GM19351 (cell line): ENCODE measurements around the gene RRH.
"Not testable (repeated sequence)": the region's sequence is repeated elsewhere in the genome, so short reads cannot be mapped to it uniquely, and the experiment has no call there.

Experiments used
- ATAC-seq: cut with Tn5 transposase; IDR thresholded peaks from one replicate; pipeline ENCODE4 v1.9.1; 2021; ENCODE audit warnings: mild to moderate bottlenecking, moderate library complexity; ENCODE audit not compliant: unreplicated experiment

Gene RRH, protein sequence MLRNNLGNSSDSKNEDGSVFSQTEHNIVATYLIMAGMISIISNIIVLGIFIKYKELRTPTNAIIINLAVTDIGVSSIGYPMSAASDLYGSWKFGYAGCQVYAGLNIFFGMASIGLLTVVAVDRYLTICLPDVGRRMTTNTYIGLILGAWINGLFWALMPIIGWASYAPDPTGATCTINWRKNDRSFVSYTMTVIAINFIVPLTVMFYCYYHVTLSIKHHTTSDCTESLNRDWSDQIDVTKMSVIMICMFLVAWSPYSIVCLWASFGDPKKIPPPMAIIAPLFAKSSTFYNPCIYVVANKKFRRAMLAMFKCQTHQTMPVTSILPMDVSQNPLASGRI

DNA sequence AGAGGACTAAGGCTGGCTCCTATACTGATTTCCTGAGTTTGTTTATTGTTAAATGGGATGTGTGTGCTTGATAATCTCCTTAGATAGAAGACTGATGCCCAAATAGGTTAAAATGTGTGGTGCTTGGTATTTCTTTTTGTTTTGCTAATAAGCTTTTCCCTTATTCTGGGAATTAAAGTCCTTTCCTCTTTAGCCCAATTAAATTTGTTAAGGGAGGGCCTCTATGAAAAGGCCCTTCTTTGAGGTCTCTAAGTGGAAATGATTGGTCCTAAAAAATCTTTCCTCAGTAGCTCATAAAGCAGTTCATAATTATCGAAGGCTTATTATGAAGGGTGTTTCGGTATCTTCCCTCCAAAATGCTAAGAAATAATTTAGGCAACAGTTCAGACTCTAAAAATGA is at the start of gene RRH:
Gene RRH (plus strand): TSS at position 301 of the 400 bp plus-strand sequence. CDS start 56 bp downstream, at position 357.
- no peak for ATAC-seq

DNA sequence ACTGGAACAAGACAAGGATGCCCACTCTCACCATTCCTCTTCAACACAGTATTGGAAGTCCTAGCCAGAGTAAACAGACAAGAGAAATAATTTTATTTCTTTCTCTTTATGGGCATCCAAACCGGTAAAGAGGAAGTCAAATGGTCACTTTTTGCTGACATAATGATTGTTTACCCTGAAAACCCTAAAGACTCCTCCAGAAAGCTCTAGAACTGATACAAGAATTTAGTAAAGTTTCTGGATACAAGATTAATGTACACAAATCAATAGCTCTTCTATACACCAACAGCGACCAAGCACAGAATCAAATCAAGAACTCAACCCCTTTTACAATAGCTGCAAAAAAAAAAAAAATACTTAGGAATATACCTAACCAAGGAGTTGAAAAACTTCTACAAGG is 45.7 kb upstream of the RRH start:
- not testable (repeated sequence) for ATAC-seq

DNA sequence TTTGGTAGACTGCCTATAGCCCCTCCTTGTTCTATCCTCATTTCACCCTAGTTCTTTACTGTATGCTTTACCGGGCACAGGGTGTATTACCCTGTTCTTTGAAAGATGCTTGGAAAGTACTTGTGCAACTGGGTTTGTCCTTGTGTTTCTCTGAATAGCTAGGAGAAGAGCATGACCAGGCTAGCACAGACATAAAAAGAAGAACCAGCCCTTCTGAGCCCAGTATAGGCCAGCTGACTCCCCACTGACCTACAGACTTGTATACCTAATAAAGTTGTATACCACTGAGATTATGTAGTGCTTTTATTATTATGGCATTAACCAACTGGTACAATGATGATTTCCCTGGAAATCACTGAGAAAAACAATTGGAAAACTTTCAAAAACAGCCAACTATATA is 40.9 kb upstream of the RRH start:
- no peak for ATAC-seq

DNA sequence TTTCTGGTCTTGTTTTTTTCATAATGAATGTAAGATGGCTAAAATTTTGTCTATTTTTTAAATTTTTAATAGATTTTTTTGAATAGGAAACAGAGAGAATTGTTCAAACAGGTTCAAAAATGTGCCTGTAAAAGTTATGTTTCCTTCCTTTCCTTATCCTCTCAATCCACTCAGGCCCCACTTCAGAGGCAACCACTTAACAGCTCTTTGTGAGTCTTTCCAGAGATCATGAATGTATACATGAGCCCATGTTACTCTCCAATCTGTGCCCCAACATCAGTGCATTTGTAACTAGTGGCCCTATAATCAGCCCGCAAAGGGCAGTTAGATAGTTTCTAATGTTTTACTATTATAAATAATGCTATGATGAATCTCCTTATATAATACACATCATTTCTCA is 40.0 kb upstream of the RRH start:
- no peak for ATAC-seq

DNA sequence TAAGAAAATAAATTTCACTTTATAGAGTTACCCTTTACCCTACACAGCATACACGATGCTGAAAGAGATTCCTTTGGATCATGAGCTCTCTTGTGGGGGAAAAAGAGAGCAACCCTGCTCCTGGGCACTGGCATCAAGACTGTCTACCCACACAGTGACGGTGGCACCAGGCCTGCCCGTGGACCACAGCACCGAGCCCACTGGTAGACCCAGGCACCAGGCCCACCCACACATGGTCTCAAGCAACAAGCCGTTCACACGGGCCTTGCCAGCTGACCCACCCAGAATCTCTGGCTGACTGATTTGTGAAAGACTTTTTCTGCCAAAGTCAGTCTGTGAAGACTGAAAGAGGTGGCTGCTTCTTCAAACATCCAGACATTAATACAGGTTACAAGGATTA is 32.7 kb upstream of the RRH start:
- ATAC-seq: no peak

DNA sequence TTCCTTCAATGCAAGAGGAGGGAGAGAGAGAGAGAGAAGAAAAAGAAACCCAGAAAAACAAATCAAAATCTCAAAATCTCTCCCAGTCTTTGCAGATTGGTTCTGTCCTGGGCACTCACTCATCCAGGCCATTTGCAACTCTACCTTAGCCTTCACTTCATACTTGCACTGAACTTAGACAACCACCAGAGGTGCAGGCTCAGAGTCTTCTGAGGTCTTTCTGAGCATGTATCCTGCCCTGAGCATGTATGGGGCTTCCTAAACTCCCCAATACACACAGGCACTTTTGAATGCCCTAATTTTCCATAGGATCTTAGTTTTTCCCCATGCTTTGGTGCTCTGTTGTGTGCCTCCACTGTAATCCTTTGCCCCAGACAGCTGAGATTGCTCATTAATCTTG is 28.9 kb upstream of the RRH start:
- no peak for ATAC-seq

DNA sequence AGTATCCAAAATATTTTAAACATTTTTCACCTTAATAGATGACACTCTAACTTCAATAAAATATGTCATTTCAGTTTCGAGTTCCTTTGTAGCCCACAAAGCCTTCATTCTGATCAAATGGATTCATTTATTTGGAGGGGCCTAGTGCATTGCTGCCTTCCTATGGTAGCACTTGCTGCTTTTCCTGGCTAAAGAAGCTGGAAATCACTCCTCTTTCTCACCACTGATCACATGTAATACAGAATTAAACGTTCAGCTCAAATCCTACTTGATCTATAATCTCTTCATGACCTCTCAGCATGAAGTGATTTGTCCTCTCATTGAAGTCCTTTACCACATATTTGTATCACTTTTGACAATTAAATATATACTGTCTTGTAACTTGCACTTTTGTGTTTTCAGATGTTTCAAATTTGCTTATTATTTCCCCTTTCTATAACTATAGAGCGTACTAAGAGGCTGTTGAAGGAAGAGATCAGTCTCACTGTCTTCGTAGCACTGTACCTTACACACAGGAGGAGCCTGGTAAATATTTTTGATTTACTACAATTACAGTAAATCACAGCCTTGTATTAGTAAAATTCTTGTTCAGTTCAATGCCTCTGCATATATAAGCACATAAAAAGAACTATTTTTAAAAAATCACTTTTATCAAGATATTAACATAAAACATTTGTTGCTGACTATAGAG is 26.5 kb upstream of the RRH start:
- ATAC-seq: no peak

DNA sequence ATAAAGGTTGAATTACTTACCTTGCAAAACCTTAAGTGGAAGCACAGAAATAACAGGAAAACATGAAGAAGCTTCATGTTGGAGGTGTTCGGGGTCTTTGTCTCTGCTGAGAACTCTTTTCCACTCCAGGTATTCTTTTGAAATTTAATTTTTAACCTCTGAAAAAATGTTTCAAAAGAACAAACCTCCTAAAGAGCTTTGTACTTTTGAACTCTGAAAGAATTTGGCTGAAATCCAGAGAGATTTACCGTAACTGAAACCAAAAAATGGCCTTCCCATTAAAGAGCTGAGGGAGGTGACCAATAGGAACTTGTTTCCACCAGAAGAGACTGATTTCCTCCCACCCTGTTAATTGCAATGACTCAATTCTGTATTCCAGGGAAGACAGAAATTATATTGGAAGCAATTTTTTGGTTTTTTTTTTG is 25.9 kb upstream of the RRH start, which contains the start of gene CFI:
Gene CFI (minus strand): TSS at position 105 of the 425 bp plus-strand sequence. CDS start 28 bp downstream, at position 77.
- ATAC-seq: no peak

DNA sequence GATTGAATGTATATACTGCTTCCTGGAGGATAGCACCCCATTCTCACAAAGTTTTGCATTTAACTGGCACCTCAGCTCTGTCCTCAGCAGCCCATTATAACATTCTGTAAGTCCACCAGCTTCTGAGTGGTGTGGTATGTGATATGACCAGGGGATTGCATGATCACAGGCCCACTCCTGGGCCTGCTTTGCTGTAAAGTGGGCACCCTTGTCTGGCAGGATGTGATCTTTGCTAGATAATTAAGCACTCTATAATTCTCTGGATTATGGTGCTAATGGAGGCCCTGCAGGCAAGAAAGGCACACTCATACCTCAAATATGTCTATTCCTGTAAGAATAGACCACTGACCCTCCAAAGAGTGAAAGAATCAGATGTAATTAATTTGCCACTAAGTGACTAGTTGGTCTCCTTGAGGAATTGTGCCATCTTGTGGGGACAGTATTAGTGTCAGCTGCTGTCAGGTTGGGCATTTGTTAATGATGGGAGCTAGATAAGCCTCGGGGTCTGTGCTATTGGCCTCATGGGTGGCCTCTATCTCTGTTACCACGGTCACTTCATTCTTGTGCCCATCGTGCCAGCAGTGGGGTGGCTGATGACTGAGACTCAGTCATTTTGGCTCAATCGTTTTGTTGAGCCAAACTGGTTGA is 23.7 kb upstream of the RRH start:
- peak; percentile 77 for ATAC-seq

DNA sequence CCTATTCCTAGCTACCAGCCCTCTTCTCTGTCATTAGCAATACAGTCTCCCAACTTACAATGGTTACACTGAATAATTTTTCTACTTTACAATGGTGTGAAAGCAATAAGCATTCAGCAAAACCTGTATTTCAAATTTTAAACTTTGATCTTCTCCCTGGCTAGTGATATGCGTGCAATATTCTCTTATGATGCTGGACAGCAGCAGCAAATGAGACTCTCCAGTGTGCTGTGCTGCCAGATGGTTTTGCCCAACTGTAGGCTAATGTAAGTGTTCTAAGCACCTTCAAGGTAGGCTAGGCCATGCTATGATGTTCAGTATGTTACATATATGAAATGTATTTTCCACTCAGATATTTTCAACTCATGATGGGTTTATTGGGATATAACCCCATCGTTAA is 18.1 kb upstream of the RRH start:
- ATAC-seq: no peak

DNA sequence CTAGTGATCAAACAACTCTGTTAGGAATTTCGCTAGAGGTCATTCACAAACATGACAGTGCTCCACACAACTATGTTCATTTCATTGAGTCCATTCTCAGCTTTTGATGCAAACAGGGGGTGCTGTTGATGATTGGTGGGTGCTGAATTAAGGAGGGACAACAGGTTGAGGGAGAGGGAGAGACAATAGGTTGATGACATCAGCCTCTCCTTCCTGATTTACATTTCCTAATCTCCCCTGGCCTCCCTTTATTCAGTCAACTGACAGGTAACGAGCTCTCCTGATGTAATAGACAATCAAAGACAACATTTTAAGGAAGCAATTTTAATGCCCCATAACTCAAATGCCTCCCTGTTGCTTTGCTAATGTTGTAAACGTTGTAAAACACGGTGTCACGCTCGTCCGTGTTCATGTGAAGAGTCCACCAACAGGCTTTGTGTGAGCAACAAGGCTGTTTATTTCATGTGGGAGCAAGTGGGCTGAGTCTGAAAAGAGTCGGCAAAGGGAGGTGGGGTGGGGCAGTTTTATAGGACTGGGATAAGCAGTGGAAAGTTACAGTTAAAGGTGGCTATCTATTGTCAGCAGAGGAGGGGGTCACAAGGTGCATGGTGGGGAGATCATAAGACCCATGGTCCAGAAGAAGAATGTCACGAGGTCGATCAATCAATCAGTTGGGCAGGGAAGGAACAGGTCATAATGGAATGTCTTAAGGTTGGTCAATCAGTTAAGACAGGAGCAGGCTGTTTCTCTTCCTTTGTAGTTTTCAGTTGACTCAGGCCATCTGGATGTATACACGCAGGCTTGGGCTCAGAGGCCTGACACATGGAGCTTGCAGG is 17.0 kb upstream of the RRH start:
- ATAC-seq: no peak

DNA sequence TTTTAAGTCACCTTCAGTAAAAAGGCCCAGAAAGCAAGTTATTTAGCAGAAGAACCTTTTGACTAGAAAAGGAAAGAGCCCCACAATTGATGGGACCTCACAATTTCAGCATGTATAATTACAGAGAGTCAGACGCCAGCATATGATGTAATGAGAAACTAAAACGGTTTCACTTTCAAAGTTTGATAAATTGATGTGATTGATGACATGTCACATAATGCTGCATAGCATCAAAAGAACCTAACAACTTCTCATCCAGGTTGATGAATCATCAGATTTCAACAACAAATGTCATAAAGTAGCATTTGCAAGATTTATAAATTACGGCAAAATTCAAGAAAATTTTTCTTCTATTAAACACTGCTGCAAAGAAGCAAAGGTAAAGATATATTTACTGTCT is 16.1 kb upstream of the RRH start:
- ATAC-seq: no peak

DNA sequence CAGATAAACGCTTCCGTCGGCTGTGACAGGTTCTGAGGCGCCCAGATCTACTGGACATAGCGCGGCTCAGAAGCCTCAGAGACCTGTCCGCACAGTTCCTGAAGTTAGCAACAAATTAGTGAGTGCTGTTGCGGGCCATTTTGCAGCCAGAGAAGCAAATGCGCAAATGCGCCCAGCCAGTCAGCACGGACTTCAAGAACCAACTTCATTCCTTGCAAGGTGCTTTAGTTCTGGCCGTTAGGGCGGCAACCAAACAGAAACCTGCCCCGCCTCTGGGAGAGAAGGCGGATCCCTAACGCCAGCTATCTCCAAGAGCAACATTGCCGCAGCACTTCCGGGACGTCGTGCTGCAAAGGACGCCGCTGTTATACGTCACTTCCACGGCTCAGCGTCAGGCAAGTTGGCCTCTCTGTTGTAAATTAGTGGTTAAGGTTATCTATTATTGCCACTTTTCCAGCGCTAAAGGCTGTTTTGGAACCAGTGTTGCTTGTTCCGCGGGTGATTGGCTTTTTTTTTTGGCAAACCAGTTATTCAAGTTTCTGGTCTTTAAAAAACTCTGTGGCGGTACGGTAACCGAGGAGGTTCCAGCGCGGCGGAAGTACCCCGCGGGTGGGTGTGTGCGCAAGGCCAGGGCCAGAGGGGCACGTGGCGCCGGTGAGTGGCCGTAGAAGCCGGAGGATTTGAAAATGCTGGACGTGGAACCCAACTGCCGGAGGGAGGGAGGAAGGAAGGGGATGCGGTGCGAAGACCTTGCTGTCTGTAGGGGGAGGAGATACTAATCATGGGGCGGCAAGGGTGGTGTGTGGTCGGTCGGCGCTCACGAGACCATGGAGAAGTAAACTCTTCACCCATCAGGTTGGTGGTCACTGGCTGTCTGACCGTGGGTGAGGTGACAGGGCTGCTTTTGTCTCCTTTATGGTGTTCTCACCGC is 12.4 kb upstream of the RRH start, which contains the start of gene GAR1:
Gene GAR1 (plus strand): TSS at position 612 of the 931 bp plus-strand sequence. CDS start 403 bp downstream, outside the sequence.
- ATAC-seq: peak; percentile 98

DNA sequence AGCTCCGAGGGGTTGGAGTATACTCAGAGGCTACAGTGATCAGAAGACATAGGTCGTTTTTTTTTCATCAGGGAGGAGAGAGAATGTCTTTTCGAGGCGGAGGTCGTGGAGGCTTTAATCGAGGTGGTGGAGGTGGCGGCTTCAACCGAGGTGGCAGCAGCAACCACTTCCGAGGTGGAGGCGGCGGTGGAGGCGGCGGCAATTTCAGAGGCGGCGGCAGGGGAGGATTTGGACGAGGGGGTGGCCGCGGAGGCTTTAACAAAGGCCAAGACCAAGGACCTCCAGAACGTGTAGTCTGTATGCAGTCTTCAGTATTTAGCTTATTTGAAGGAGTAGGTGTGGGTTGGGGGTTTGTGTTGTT is 11.7 kb upstream of the RRH start:
- no peak for ATAC-seq

DNA sequence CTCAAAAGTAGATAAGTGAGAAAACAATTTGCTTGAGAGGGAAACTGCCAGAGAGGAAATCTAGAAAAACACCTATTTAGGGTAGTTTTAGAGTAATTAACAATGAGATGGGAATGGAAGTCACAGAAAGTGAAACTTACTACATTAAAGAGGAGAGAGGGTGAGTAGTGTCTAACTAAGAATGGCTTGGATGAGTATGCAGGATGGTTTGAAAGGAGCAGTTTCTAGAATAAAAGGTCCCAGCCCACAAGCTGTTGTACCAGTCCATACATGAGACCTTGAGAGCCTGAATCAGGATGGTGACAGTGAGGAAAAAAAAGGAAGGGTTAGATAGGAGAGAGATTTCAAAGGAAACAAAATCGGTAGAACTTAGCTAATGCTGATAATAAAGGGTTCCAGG is 10.9 kb upstream of the RRH start:
- no peak for ATAC-seq

DNA sequence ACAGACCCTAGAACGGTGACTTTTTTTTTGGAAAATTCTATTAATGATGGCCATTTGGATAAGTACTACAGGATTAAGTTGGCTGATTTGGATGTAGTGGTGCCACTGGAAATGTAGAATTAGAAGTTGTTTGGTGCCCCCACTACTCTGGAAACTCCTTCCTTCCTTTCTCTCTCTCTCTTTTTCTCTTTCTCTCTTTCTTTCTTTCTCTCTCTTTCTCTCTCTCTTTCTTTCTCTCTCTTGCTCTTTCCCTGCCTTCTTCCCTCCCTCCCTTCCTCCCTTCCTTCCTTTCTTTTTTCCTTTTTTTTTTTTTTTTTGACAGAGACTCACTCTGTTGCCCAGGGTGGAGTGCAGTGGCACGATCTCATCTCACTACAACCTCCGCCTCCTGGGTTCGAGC is 9.5 kb upstream of the RRH start:
- no peak for ATAC-seq

DNA sequence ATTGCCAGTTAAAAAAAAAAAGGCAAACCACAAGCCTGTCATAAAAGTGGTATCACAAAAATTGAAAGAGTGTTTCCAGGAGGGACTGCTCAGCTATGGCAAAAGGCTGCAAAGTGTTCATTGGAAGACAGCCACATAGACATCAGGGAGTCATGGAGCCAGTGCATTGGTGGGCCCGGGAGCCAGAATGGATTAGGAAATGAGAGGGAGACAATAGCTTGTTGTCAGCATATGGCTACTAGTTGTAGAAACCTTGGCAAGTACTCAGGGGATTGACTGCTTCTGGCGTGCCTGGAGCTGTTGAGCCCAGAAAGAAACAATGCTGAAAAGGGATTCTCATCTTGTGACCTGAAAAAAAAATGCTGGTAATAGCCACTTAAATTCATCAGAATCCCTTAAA is 7.2 kb upstream of the RRH start:
- ATAC-seq: no peak

DNA sequence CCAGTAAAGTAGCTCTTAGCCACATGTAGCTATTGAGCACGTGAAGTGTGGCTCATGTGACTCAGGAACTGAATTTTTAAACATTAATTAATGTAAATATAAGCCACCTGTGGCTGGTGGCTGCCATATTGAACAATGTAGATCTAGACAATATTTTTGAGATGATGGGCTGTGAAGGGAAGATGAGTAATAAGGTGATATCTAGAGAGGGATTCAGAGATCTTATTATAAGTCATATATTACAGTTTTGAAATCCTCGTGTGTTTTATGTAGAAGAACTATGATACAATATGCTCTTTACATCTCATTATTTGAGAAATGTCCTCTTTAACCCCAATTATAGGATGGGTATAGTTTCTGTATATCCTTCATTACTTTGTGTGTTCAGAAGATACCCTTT is 6.6 kb upstream of the RRH start:
- ATAC-seq: no peak

DNA sequence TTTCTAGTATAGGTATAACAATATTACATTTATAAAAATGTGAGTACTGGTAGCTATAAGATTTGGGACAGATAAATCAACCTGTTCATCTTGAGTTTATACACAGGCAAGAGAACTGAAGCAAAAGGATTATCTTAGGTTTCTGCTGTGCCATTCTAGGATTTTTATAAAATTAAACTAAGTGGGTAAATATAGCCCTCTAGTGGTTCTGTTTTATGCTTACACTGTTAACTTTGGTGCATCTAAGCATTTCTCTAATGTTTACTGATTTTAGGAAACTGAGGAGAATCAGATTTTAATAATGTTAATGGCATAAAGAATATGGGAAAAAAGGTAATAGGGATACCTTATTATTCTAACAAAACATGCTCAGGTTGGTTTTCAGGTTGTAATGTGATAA is 1.1 kb upstream of the RRH start:
- peak; percentile 88 for ATAC-seq

DNA sequence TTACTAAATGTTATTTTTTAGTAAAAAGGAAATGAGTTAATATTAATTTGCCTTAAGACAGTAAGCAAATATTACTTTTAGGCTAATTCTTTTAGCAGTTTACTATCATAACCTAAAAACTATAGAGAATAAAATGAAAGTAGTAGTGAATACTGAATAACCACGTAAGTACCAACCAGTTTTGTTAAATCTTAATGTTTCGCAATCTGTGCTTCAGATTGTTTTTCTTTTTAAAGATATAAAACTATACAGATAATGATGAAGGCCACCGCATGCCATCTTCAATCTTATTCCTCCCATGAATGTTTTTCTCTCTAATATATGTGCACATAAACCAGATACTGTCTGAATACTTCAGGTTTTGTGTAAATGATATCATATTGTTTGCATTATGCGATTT is 6.0 kb downstream of the RRH start:
- no peak for ATAC-seq
